GM12891 (cell line): ENCODE data around the gene ZKSCAN2.

Source experiments
- PAX5 ChIP-seq: IDR thresholded peaks from 2 replicates; pipeline ENCODE4 v1.6.1; 2011; ENCODE audit warnings: low read length, moderate library complexity, mild to moderate bottlenecking; ENCODE audit not compliant: insufficient read depth, severe bottlenecking
- POLR2A ChIP-seq: IDR thresholded peaks from 2 replicates; pipeline ENCODE4 v1.6.1; 2011; ENCODE audit warnings: low read depth, low read length, control low read depth
- POLR2AphosphoS5 ChIP-seq: IDR thresholded peaks from 2 replicates; pipeline ENCODE4 v1.6.1; 2011; ENCODE audit warnings: low read depth, low read length, control low read depth
- SPI1 ChIP-seq: IDR thresholded peaks from 2 replicates; pipeline ENCODE4 v1.6.1; 2011; ENCODE audit warnings: low read depth, low read length, control low read depth
- TAF1 ChIP-seq: IDR thresholded peaks from 2 replicates; pipeline ENCODE4 v1.6.1; 2011; ENCODE audit warnings: low read depth, low read length, control low read depth

DNA sequence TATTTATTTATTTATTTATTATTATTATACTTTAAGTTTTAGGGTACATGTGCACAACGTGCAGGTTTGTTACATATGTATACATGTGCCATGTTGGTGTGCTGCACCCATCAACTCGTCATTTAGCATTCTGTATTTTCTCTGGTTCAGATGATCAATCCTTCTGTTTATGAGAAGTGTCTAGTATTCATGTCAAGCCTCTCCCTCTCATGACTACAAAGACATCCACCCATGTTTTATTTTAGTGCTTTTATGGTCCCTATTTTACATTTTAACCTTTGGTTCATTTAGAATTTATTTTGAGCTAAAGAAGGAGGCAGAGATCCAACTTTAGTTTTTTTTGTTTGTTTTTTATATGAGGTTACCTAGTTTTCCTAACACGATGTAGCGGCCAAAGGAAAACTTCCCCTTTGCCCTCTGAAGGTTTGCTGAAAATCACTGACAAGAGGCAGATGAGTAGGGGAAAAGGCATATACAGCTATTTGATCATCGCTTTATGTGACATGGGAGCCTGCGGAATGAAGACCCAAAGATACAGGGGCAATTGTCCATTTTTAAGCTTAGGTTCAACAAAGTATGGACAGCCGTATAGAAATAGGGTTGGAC is 63.3 kb downstream of the ZKSCAN2 start:
- TF ChIP-seq POLR2A = no peak
- TF ChIP-seq POLR2AphosphoS5 = no peak
- no peak for TF ChIP-seq TAF1
- no peak for TF ChIP-seq SPI1
- TF ChIP-seq PAX5 = no peak
